ENCODE measurements around the gene SCLT1. TPM values are rescaled to one million over a fixed set of nuclear protein-coding genes. Genes with fewer than 3 reads are reported as not detected.

SCLT1 gene
- polyA plus RNA-seq, 1 of the 3 experiments (the other 2 are of a cell fraction): 2.2 TPM

- POLR2A ChIA-PET: no interaction called here
- Histone ChIP-seq H3K36me3 (replicated peaks in 1 of 2; ENCODE audit: control insufficient read depth in 1 of 2, insufficient read depth in 2 of 2, low read length in 1 of 2) (peaks cover 34 to 80% of the 10 kb centered on the region in 2 experiments), H3K4me2 (no peak overlapping the region)
Measured at GRCh38 chr4:128863312-128864075, 229.8 kb downstream of the SCLT1 start.

More at GRCh38 chr4:128863312-128864075, 229.8 kb downstream of the SCLT1 start:
- 49% methylated on average over 10 of the region's 10 CpGs for whole genome bisulfite sequencing (ENCODE audit: low lambda C conversion rate)
- peak; percentile 70 for DNase-seq
- H3K9me2 ChIP-seq: no peaks in the 10 kb centered on the region
- H3K4me3 ChIP-seq (ENCODE audit: low read depth in 2 of 2, low read length in 1 of 2): peak overlapping the region in 1 of 2 experiments; percentile 21; a peak in 1 of 4 replicates
- H3F3A ChIP-seq (replicated peaks; ENCODE audit: insufficient read depth): no peaks in the 10 kb centered on the region
- peak overlapping the region in 1 of 2 experiments; percentile 12; a peak in 1 of 4 replicates for H3K27ac ChIP-seq (ENCODE audit: low read depth in 2 of 2, low read length in 1 of 2)
- H4K20me1 ChIP-seq (ENCODE audit: insufficient read depth): no peaks in the 10 kb centered on the region
- H3K4me1 ChIP-seq (ENCODE audit: control insufficient read depth in 1 of 2, insufficient read depth in 2 of 2, low read depth in 1 of 2, low read length in 1 of 2): peaks cover 0 to 23% of the 10 kb centered on the region in 2 experiments; a peak in 1 of 4 replicates
- H3K79me2 ChIP-seq (ENCODE audit: insufficient read depth): peaks cover 7% of the 10 kb centered on the region; the same call in 1 of the 2 replicates
- H3K27me3 ChIP-seq (ENCODE audit: insufficient read depth): no peaks in the 10 kb centered on the region
- TF ChIP-seq SMC3 (IDR thresholded peaks at IDR 0.05; ENCODE audit: low read depth, low read length) (peak; percentile 86), MXI1 (IDR thresholded peaks at IDR 0.05; ENCODE audit: low read depth, low read length) (no peak), RFX5 (IDR thresholded peaks at IDR 0.05; ENCODE audit: low read length) (no peak), NFIC (IDR thresholded peaks at IDR 0.05; ENCODE audit: borderline replicate concordance) (no peak), RAD21 (IDR thresholded peaks at IDR 0.05; ENCODE audit: low read length) (peak; percentile 80), POLR2AphosphoS5 (IDR thresholded peaks at IDR 0.05; ENCODE audit: low read depth, low read length) (peak; percentile 19; the same call in 1 of the 2 replicates), TCF12 (IDR thresholded peaks at IDR 0.05) (no peak), EZH2phosphoT487 (IDR thresholded peaks at IDR 0.05; ENCODE audit: borderline replicate concordance, low read depth) (no peak), GATA2 (CRISPR knock-in tag; IDR thresholded peaks at IDR 0.05) (no peak), FOSL2 (IDR thresholded peaks at IDR 0.05; ENCODE audit: borderline replicate concordance, low read depth) (no peak), YY1 (IDR thresholded peaks at IDR 0.05; ENCODE audit: low read depth) (no peak), GABPA (IDR thresholded peaks at IDR 0.05; ENCODE audit: low read depth) (no peak), TEAD4 (IDR thresholded peaks at IDR 0.05; ENCODE audit: borderline replicate concordance, insufficient read depth) (no peak), RCOR1 (IDR thresholded peaks at IDR 0.05; ENCODE audit: low read length) (no peak), IRF3 (IDR thresholded peaks at IDR 0.05; ENCODE audit: low read depth, low read length) (no peak), USF1 (IDR thresholded peaks at IDR 0.05; ENCODE audit: borderline replicate concordance, low read depth) (no peak), USF2 (IDR thresholded peaks at IDR 0.05; ENCODE audit: borderline replicate concordance, low read depth, low read length) (no peak), NRF1 (IDR thresholded peaks at IDR 0.05; ENCODE audit: low read depth, low read length) (no peak), CTCF (IDR thresholded peaks at IDR 0.05) (peak; percentile 91), FOXM1 (IDR thresholded peaks at IDR 0.05; ENCODE audit: low read depth) (no peak), ELF1 (IDR thresholded peaks at IDR 0.05) (no peak), TAF1 (IDR thresholded peaks at IDR 0.05; ENCODE audit: borderline replicate concordance, low read depth, low read length) (no peak), FOXJ3 (CRISPR knock-in tag; IDR thresholded peaks at IDR 0.05) (no peak), ZBTB33 (IDR thresholded peaks at IDR 0.05; ENCODE audit: borderline replicate concordance, low read depth) (no peak), RXRA (IDR thresholded peaks at IDR 0.05; ENCODE audit: borderline replicate concordance, low read depth) (no peak)
- H3K9me3 ChIP-seq: no peaks in the 10 kb centered on the region
- CTCF ChIA-PET: interaction anchor here (0.6 to 2.6 kb wide), 34 partner anchors 8 to 673 kb away, joined by 3 to 15 read pairs (median 4); partner anchors contain the start of gene JADE1
- no peak overlapping the region for H3K9ac ChIP-seq
- no peak overlapping the region for H2AFZ ChIP-seq (ENCODE audit: low read depth)
